ENCODE measurements around the gene CELSR2.

GRCh38 chr1:109306832-109307273 lies 57.5 kb downstream of the CELSR2 start, which contains the start of gene MYBPHL:
- TF ChIP-seq CTCF (IDR thresholded peaks at IDR 0.05; ENCODE audit: borderline replicate concordance, extremely low read depth, low read length, poor library complexity, severe bottlenecking) (no peak), EZH2 (IDR thresholded peaks at IDR 0.05; ENCODE audit: borderline replicate concordance, low read depth, low read length, severe bottlenecking) (no peak)

All from DND-41 (cell line).